Urinary bladder (tissue), 4 donors: ENCODE data around the gene JSRP1. TPM values are rescaled to one million over a fixed set of nuclear protein-coding genes. Genes with fewer than 3 reads are reported as not detected.

Source experiments
- DNase-seq: peaks from one replicate; pipeline ENCODE4 v3.0.0-alpha.2; 2015; ENCODE audit errors: extremely low spot score
- H3K27ac ChIP-seq: one replicate; pipeline ENCODE4 v1.5.1; 2013; ENCODE audit warnings: low read depth, mild to moderate bottlenecking, moderate library complexity
- H3K36me3 ChIP-seq: one replicate; pipeline ENCODE4 v1.6.1; 2013; ENCODE audit warnings: mild to moderate bottlenecking, moderate library complexity; ENCODE audit not compliant: insufficient read depth
- H3K4me1 ChIP-seq: one replicate; pipeline ENCODE4 v1.6.1; 2013; ENCODE audit warnings: mild to moderate bottlenecking, moderate library complexity; ENCODE audit not compliant: insufficient read depth
- H3K4me3 ChIP-seq: one replicate; pipeline ENCODE4 v1.5.1; 2013; ENCODE audit warnings: low read depth, low read length
- whole genome bisulfite sequencing: extraction: QIAGEN DNeasy Blood & Tissue Kit; methylation state at CpG from one replicate; pipeline ENCODE4 v1.1.7; 2013; 5-methylcytosine and 5-hydroxymethylcytosine counted together
- polyA plus RNA-seq: library from polyadenylated mRNA; stranded (reverse); fragments of 200-250 nt; gene quantifications from one replicate; pipeline ENCODE4 v1.2.3, GENCODE V29; 2013
- total RNA-seq: library from RNA; depleted of rRNA; stranded (reverse); fragments of >200 nt; gene quantifications from one replicate; pipeline ENCODE4 v1.2.3, GENCODE V29; 2014
- donor health status: healthy with polysubstance abuse.
- donor health status: healthy.

The JSRP1 gene
- total and polyA plus RNA-seq, 2 donors, result 1.3 to 1.6 TPM

DNA sequence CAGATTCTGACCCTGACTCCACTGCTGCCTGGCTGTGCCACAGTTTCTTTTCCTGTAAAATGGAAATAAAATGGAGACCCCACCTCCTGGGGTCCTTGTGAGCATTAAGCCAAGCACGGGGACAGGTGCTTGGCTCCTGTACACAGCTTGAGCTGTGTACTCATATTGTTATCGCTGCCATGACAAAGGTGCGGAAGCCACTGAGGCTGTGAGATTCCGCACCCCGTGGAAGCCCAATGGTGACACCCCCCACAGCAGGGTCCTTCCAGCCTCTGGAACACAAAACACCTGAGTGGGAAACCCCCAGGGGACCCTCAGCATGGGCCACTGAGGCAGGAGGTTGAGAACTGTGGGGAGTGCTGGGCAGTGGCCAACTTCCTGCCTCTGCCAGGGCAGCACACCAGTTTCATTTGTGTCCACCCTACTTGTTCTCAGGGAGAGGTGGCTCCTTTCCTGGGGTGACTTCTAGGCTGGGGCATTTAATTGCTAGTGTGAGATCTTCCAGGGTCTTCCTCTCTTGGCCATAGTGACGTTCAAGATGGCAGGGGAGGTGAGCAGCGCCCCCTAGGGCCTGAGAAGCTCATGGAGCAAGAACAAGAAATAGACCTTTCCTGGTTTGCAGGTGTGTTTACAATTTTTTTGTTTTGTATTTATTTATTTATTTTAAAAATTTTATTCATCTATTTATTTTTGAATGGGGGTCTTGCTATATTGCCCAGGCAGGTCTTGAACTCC is 5.4 kb upstream of the JSRP1 start:
- no peaks in the 10 kb centered on the region for H3K4me1 ChIP-seq
- no peaks in the 10 kb centered on the region for H3K36me3 ChIP-seq
- 70% methylated on average over 7 of the region's 7 CpGs for WGBS
- no peak overlapping the region for H3K4me3 ChIP-seq
- no peak overlapping the region for H3K27ac ChIP-seq
- DNase-seq, result no peak

DNA sequence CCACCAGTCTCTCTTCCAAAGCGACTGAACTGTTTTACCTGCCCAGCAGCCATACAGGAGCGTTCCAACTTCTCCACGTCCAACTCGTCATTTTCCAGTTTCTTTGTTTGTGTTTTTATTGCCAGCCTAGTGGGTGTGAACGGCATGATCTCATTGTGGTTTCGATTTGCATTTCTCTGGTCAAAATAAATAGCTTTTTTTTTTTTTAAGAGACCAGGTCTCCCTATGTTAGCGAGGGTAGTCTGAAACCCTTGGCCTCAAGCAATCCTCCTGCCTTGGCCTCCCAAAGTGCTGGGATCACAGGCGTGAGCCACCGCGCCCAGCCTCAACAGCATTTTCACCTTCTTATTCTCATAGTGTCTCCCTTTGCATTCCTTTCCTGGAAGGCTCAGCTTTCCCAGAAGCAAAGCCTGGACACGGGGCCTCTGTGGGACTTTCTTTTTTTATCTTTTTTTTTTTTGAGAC is 4.2 kb upstream of the JSRP1 start:
- Histone ChIP-seq H3K4me1 (no peaks in the 10 kb centered on the region), H3K4me3 (no peak overlapping the region), H3K27ac (no peak overlapping the region), H3K36me3 (no peaks in the 10 kb centered on the region)
- 63% methylated on average over 11 of the region's 11 CpGs for WGBS
- no peak for DNase-seq

GRCh38 chr19:2259336-2259735 is 3.1 kb upstream of the JSRP1 start:
- Histone ChIP-seq H3K36me3 (no peaks in the 10 kb centered on the region), H3K4me3 (no peak overlapping the region), H3K4me1 (no peaks in the 10 kb centered on the region), H3K27ac (no peak overlapping the region)
- 77% methylated on average over 5 of the region's 5 CpGs for WGBS
- DNase-seq, result no peak

DNA sequence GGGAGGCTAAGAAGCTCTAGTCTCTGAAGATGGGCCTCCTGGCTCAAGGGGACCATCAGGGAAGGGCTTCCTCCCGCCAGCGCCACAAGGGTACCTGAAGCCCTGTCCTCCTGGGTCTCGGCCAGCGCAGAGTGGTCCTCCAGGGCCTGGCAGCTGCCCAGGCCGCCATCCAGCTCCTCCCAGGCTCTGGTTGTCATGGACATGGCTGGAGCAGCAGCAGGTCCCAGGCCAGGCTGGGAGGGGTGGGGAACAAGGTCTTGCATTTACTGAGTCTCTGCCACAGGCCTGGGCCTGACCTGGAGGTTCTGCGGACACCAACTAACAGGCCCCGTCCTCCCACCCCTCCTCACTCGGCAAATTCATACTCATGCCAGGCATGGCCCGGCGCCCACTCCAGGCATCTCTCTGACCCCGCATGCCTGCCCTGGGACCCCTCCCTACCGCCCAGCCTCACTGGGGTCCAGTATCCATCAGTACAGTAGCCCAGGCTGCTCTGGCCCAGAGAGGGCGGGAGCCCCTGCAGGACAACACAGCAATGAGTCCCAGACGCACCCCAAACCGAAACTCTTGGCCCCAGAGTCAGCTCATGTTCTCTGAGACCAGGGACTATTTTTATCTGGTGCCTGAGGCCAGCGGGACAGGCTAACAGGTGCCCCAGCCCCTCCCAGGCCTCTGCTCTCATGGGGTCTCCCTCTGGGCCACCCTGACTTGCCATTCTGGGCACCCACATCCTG is 938 bp downstream of the JSRP1 start:
- no peak overlapping the region for H3K27ac ChIP-seq
- no peaks in the 10 kb centered on the region for H3K4me1 ChIP-seq
- no peak overlapping the region for H3K4me3 ChIP-seq
- H3K36me3 ChIP-seq, result no peaks in the 10 kb centered on the region
- no peak for DNase-seq
- WGBS, result 90% methylated on average over 16 of the region's 16 CpGs

DNA sequence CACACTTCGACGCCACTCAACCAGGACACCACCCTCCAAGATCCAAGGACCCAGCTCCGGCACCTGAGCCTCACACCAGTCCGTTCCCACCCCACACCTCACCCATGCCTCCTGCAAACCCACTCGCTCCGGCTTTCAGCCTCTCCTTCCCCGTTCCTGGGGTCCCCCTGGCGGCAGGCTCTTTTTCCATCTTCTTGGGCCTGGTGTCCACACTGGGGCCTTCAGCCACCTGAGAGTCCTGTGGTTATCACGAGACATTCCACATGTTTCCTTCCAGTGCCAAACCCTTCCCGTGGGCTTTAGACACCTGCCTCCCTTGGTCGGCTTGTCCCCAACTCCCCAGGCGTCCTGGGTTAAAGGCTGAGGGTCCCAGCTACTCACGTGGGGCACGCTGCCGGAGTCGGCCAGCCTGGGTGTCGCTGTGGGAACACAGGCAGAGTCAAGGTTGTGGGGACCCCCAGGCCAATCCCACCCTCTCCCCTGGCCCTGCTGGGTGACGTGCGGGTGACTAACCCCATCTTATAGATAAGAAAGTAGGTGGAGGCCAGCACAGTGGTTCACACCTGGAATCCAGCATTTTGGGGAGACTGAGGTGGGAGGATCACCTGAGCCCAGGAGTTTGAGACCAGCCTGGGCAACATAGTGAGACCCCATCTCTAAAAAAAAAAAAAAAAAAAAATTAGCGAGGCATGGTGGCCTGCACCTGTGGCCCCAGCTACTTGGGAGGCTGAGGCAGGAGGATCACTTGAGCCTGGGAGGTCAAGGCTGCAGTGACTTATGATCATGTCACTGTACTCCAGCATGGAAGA is 1.9 kb downstream of the JSRP1 start:
- no peak overlapping the region for H3K4me3 ChIP-seq
- 61% methylated on average over 20 of the region's 20 CpGs for WGBS
- no peaks in the 10 kb centered on the region for H3K36me3 ChIP-seq
- H3K27ac ChIP-seq, result no peak overlapping the region
- peaks cover 1% of the 10 kb centered on the region for H3K4me1 ChIP-seq
- DNase-seq, result no peak

DNA sequence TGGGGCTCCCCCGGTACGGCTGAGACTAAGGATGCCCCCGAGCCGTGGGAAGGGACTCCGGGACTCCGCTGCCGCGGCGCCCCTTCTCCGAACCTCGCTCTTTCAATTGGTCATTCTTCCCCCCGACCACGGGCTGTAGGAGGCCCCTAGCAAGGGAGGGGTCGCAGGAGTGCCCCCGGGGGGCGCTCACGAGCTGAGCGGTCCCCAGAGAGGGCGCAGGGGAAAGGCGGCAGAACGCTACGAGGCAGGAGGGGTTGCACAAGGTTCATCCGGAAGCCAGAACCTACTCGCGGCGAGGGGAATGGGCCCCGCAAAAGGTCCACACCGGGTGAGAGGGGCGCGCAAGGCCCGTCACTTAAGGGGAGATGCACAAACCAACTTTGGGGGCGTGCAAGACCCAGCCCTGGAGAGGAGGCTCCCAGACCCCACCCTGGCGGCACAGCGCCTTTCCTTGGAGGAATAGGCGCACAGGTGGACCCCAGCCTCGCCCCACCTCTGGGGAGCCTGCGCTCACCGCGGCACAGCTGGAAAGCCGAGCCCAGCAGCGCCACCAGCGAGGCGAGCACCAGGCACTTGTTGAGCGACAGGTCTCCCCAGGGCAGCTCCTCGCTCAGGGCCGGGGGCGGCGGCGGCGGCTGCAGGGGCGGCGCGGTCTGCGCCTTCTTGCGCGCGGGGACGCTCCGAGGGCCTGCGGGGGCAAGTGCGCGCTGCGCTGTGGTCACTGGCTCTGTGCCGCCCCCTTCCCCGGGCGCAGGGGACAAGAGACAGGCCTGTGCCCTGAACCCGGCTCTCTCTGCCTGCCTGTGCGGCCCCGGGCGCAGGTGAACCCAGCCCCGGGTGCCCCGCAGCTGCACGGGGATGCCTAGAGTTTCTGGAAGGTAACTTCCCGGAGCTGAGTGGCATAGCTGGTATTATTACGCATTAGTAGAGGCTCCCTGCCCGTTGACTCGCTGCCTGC is 2.8 kb downstream of the JSRP1 start:
- DNase-seq, result no peak
- H3K27ac ChIP-seq, result no peak overlapping the region
- peak overlapping the region; percentile 2 for H3K4me3 ChIP-seq
- no peaks in the 10 kb centered on the region for H3K36me3 ChIP-seq
- H3K4me1 ChIP-seq, result peaks cover 1% of the 10 kb centered on the region
- 3% methylated on average over 77 of the region's 77 CpGs for WGBS

- H3K4me1 ChIP-seq, result peaks cover 1% of the 10 kb centered on the region
Observed at GRCh38 chr19:2252797-2253105, 3.5 kb downstream of the JSRP1 start.

GRCh38 chr19:2252055-2252796 is 4.0 kb downstream of the JSRP1 start:
- no peak overlapping the region for H3K4me3 ChIP-seq
- H3K36me3 ChIP-seq, result peaks cover 3% of the 10 kb centered on the region
- peaks cover 1% of the 10 kb centered on the region for H3K4me1 ChIP-seq
- no peak for DNase-seq
- no peak overlapping the region for H3K27ac ChIP-seq
- WGBS, result 8% methylated on average over 74 of the region's 74 CpGs

More at GRCh38 chr19:2252797-2253105, 3.5 kb downstream of the JSRP1 start:
- no peak for DNase-seq
- Histone ChIP-seq H3K27ac (no peak overlapping the region), H3K4me3 (no peak overlapping the region), H3K36me3 (no peaks in the 10 kb centered on the region)
- 9% methylated on average over 18 of the region's 18 CpGs for WGBS

- peaks cover 1% of the 10 kb centered on the region for H3K4me1 ChIP-seq
- peaks cover 6% of the 10 kb centered on the region for H3K36me3 ChIP-seq
- H3K27ac ChIP-seq, result no peak overlapping the region
- 3% methylated on average over 125 of the region's 125 CpGs for WGBS
- H3K4me3 ChIP-seq, result peak overlapping the region; percentile 12
- DNase-seq, result no peak
Observed at GRCh38 chr19:2251106-2252054, 4.8 kb downstream of the JSRP1 start.

- Histone ChIP-seq H3K27ac (no peak overlapping the region), H3K4me3 (no peak overlapping the region), H3K4me1 (peaks cover 1% of the 10 kb centered on the region), H3K36me3 (peaks cover 6% of the 10 kb centered on the region)
- DNase-seq, result no peak
- WGBS, result 8% methylated on average over 40 of the region's 40 CpGs
Observed at GRCh38 chr19:2250766-2251105, 5.5 kb downstream of the JSRP1 start.

GRCh38 chr19:2249880-2250765 is 6.1 kb downstream of the JSRP1 start:
- peaks cover 1% of the 10 kb centered on the region for H3K4me1 ChIP-seq
- H3K36me3 ChIP-seq, result peaks cover 12% of the 10 kb centered on the region
- H3K4me3 ChIP-seq, result no peak overlapping the region
- no peak for DNase-seq
- whole genome bisulfite sequencing, result 25% methylated on average over 43 of the region's 43 CpGs
- no peak overlapping the region for H3K27ac ChIP-seq
